ENCODE results near the gene ANKRD34A. TPM values are rescaled to one million over a fixed set of nuclear protein-coding genes. Genes with fewer than 3 reads are reported as not detected.
A peak's percentile ranks its signal among the peaks of the same experiment; 100 is the strongest.

ANKRD34A gene
- polyA plus RNA-seq, 3 donors = 0.31 TPM; not detected in 2

GRCh38 chr1:145988773-145989172 is 24.4 kb upstream of the ANKRD34A start:
- Histone ChIP-seq H3K79me2 (ENCODE audit: insufficient read depth, low read length) (peaks cover 37% of the 10 kb centered on the region), H3K9me3 (replicated peaks in 1 of 2; ENCODE audit: control insufficient read depth in 1 of 2, insufficient read depth in 1 of 2, low read length in 2 of 2) (no peaks in the 10 kb centered on the region), H3K9ac (ENCODE audit: insufficient read depth, low read length, poor library complexity, severe bottlenecking) (no peak overlapping the region), H3K36me3 (replicated peaks in 1 of 2; ENCODE audit: control insufficient read depth in 1 of 2, insufficient read depth in 2 of 2, low read length in 2 of 2) (peaks cover 17 to 18% of the 10 kb centered on the region in 2 donors), H2AFZ (ENCODE audit: insufficient read depth, low read depth, low read length, poor library complexity, severe bottlenecking) (no peak overlapping the region), H3K27ac (ENCODE audit: low read depth in 1 of 2, low read length in 2 of 2) (peak overlapping the region; percentile 19 to 65), H3K4me1 (ENCODE audit: control insufficient read depth in 1 of 2, insufficient read depth in 2 of 2, low read length in 2 of 2) (peaks cover 50 to 69% of the 10 kb centered on the region in 2 donors), H4K20me1 (ENCODE audit: insufficient read depth, low read length) (peaks cover 39% of the 10 kb centered on the region), H3K4me3 (replicated peaks in 1 of 3; ENCODE audit: low read depth in 2 of 3, low read length in 3 of 3) (no peak overlapping the region), H3K27me3 (ENCODE audit: control insufficient read depth in 2 of 2, insufficient read depth in 2 of 2, low read length in 2 of 2) (no peaks in the 10 kb centered on the region), H3K4me2 (replicated peaks; ENCODE audit: extremely low read depth, low read length, poor library complexity, severe bottlenecking) (no peak overlapping the region)
- WGBS (ENCODE audit: insufficient coverage) = 7% methylated on average over 3 of the region's 5 CpGs
- no peak for DNase-seq
- Mint-ChIP-seq H3K36me3 (peaks cover 22 to 23% of the 10 kb centered on the region in 2 donors), H3K4me1 (peaks cover 86% of the 10 kb centered on the region), H3K4me3 (no peak overlapping the region), H3K27me3 (ENCODE audit: low read depth in 3 of 3) (peaks cover 0 to 1% (median 0%) of the 10 kb centered on the region in 3 donors), H3K27ac (peak overlapping the region; percentile 64 to 87 (median 75)), H3K9me3 (peaks cover 0 to under 1% (median 0%) of the 10 kb centered on the region in 7 donors)
- no peak for TF ChIP-seq CTCF (IDR thresholded peaks at IDR 0.05)
- intact Hi-C loops (cut with micrococcal nuclease) = no loop called here

GRCh38 chr1:145987926-145988325 is 23.6 kb upstream of the ANKRD34A start:
- H3K27ac ChIP-seq (ENCODE audit: low read depth in 1 of 2, low read length in 2 of 2) = peak overlapping the region in 1 of 2 donors; percentile 6
- Mint-ChIP-seq H3K9me3 (no peaks in the 10 kb centered on the region), H3K4me3 (no peak overlapping the region), H3K4me1 (peaks cover 86% of the 10 kb centered on the region), H3K27me3 (ENCODE audit: low read depth in 3 of 3) (no peaks in the 10 kb centered on the region), H3K27ac (peak overlapping the region in 6 of 7 donors; percentile 14 to 87 (median 78)), H3K36me3 (peaks cover 14% of the 10 kb centered on the region in 2 donors)
- H3K4me1 ChIP-seq (ENCODE audit: control insufficient read depth in 1 of 2, insufficient read depth in 2 of 2, low read length in 2 of 2) = peaks cover 55 to 69% of the 10 kb centered on the region in 2 donors
- H3K4me3 ChIP-seq (replicated peaks in 1 of 3; ENCODE audit: low read depth in 2 of 3, low read length in 3 of 3) = no peak overlapping the region
- DNase-seq = no peak
- peaks cover 9 to 10% of the 10 kb centered on the region in 2 donors for H3K36me3 ChIP-seq (replicated peaks in 1 of 2; ENCODE audit: control insufficient read depth in 1 of 2, insufficient read depth in 2 of 2, low read length in 2 of 2)
- peaks cover 30% of the 10 kb centered on the region for H4K20me1 ChIP-seq (ENCODE audit: insufficient read depth, low read length)
- H3K79me2 ChIP-seq (ENCODE audit: insufficient read depth, low read length) = peaks cover 29% of the 10 kb centered on the region
- H2AFZ ChIP-seq (ENCODE audit: insufficient read depth, low read depth, low read length, poor library complexity, severe bottlenecking) = no peak overlapping the region
- no CpG with 5 or more reads among the region's 1 CpG for WGBS (ENCODE audit: insufficient coverage)
- no peak for TF ChIP-seq CTCF (IDR thresholded peaks at IDR 0.05)
- H3K27me3 ChIP-seq (ENCODE audit: control insufficient read depth in 2 of 2, insufficient read depth in 2 of 2, low read length in 2 of 2) = no peaks in the 10 kb centered on the region
- H3K9ac ChIP-seq (ENCODE audit: insufficient read depth, low read length, poor library complexity, severe bottlenecking) = no peak overlapping the region
- intact Hi-C loops (cut with micrococcal nuclease) = loop anchor here in 1 of 2 donors (1.0 kb wide), 1 partner anchor 10 kb away; no protein-coding TSS in a partner anchor
- no peaks in the 10 kb centered on the region for H3K9me3 ChIP-seq (replicated peaks in 1 of 2; ENCODE audit: control insufficient read depth in 1 of 2, insufficient read depth in 1 of 2, low read length in 2 of 2)
- H3K4me2 ChIP-seq (replicated peaks; ENCODE audit: extremely low read depth, low read length, poor library complexity, severe bottlenecking) = no peak overlapping the region

Measured in CD14-positive monocyte (primary cell).